Upper lobe of right lung (tissue), 1 donor: ENCODE measurements around the gene DACH2. TPM values are rescaled to one million over a fixed set of nuclear protein-coding genes. Genes with fewer than 3 reads are reported as not detected.
A peak's percentile ranks its signal among the peaks of the same experiment; 100 is the strongest.
"Not testable (repeated sequence)": the region's sequence is repeated elsewhere in the genome, so short reads cannot be mapped to it uniquely, and the experiment has no call there.

Experiments used
- ATAC-seq: fragments of 200-7000 bp; cut with Tn5 transposase; one replicate; pipeline ENCODE4 v1.9.1; 2020; ENCODE audit warnings: mild to moderate bottlenecking, moderate library complexity
- DNase-seq: peaks from one replicate; pipeline ENCODE4 v3.0.0-alpha.2; 2020
- H3K27ac ChIP-seq: fragments of 200-600 bp; one replicate; pipeline ENCODE4 v1.8.0; 2022
- H3K27me3 ChIP-seq: fragments of 200-600 bp; one replicate; pipeline ENCODE4 v1.8.0; 2022; ENCODE audit warnings: mild to moderate bottlenecking
- H3K36me3 ChIP-seq: fragments of 200-600 bp; one replicate; pipeline ENCODE4 v1.8.0; 2022
- H3K4me1 ChIP-seq: fragments of 200-600 bp; one replicate; pipeline ENCODE4 v1.8.0; 2022
- H3K4me3 ChIP-seq: fragments of 200-600 bp; one replicate; pipeline ENCODE4 v1.8.0; 2022; ENCODE audit warnings: mild to moderate bottlenecking
- H3K9me3 ChIP-seq: fragments of 200-600 bp; one replicate; pipeline ENCODE4 v1.8.0; 2022
- intact Hi-C: fragments of 100-400 bp; cut with DNase I; formaldehyde crosslinking; loops from one replicate; pipeline ENCODE4 v1.11.0; 2022
- total RNA-seq: library from RNA; stranded (reverse); fragmentation: NEBNext Ultra II Directional; extraction: Animal tissue kit (Norgen Biotek cat#: 25700); gene quantifications from one replicate; pipeline ENCODE4 v1.2.1, GENCODE V29; 2021
- TF ChIP-seq, protein P1 (sequence below): fragments of 200-600 bp; IDR thresholded peaks from one replicate; pipeline ENCODE4 v1.8.0; 2022; ENCODE audit warnings: antibody characterized with exemption
- donor health status: DM: no; HTN: yes; CAD: no; lungs with severe emphysema.

Gene DACH2
- total RNA-seq, 1 donor from 2014 or later = not detected

DNA sequence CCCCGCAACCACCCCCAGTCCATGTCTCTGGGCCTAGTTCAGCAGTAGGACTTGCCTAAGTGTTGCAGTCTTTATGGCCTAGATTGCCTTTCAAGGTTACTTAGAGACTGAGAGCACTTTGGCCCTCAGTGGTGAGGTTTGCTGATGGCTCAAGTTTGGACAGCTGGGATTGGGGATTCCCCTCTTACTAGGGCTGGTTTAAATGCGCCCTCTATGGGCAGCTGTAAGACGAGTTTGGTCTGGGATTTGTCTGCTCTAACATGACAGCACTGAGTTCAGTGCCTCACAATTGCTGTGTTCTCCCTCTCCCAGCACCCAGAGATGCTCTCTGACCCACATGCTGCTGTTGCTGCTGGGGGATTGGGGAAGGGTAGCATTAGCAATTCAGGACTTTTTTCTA is 23.1 kb downstream of the DACH2 start:
- ATAC-seq (peak; percentile 59), DNase-seq (no peak)
- Histone ChIP-seq H3K9me3 (no peaks in the 10 kb centered on the region), H3K4me1 (no peaks in the 10 kb centered on the region), H3K4me3 (no peak overlapping the region), H3K36me3 (no peaks in the 10 kb centered on the region), H3K27ac (no peak overlapping the region), H3K27me3 (no peaks in the 10 kb centered on the region)
- TF ChIP-seq, protein P1, sequence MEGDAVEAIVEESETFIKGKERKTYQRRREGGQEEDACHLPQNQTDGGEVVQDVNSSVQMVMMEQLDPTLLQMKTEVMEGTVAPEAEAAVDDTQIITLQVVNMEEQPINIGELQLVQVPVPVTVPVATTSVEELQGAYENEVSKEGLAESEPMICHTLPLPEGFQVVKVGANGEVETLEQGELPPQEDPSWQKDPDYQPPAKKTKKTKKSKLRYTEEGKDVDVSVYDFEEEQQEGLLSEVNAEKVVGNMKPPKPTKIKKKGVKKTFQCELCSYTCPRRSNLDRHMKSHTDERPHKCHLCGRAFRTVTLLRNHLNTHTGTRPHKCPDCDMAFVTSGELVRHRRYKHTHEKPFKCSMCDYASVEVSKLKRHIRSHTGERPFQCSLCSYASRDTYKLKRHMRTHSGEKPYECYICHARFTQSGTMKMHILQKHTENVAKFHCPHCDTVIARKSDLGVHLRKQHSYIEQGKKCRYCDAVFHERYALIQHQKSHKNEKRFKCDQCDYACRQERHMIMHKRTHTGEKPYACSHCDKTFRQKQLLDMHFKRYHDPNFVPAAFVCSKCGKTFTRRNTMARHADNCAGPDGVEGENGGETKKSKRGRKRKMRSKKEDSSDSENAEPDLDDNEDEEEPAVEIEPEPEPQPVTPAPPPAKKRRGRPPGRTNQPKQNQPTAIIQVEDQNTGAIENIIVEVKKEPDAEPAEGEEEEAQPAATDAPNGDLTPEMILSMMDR = peak; percentile 10
- intact Hi-C loops = no loop called here

DNA sequence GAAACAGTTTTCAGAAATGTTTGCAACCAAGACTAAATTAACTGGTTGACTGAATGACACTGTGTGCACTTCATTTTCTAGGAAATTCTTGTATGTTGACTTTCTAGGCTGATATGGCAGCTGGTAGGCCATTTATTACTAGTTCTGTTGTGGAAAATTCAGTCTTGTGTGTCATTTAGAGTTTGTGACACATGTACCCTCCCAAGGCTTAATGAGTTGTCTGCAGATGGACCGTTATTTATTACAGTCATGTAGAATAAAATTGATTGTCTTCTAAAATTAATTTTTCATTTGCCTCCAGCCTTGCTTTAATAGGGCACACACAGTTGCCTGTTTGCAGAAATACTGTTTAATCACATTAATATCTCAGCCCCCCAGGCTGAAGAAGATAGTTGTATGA is 30.7 kb downstream of the DACH2 start:
- no peak for ATAC-seq
- Histone ChIP-seq H3K27me3 (no peaks in the 10 kb centered on the region), H3K27ac (no peak overlapping the region), H3K9me3 (no peaks in the 10 kb centered on the region), H3K36me3 (no peaks in the 10 kb centered on the region), H3K4me1 (no peaks in the 10 kb centered on the region), H3K4me3 (no peak overlapping the region)
- DNase-seq = no peak
- intact Hi-C loops = no loop called here
- TF ChIP-seq, protein P1 = no peak

DNA sequence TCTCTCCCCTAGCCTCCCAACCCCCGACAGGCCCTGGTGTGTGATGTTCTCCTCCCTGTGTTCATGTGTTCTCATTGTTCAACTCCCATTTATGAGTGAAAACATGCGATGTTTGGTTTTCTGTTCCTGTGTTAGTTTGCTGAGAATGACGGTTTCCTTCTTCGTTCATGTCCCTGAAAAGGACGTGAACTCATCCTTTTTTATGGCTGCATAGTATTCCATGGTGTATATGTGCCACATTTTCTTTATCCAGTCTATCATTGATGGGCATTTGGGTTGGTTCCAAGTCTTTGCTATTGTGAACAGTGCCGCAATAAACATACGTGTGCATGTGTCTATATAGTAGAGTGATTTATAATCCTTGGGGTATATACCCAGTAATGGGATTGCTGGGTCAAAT is 33.1 kb downstream of the DACH2 start:
- ATAC-seq, DNase-seq, H3K4me1 ChIP-seq, H3K27me3 ChIP-seq, H3K4me3 ChIP-seq, intact Hi-C loops, H3K27ac ChIP-seq, H3K36me3 ChIP-seq, H3K9me3 ChIP-seq: not testable (repeated sequence)

DNA sequence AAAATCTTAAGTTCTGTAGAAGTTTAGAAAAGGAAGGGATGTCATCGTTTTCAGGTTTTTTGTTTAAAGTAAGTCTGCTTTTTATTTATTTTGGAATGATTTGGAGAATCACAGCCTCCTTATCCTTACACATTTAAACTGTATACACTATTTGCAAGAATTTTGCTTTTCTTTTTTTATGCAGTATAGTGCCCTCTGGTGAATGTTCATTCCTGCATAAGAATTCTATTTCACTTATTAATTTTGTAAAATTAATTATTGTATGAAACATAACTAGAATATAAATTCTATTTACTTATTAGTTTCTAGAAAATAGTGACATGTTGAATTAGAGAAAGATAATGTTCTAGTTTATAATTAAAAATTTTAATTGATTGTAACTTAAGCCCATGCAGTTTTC is 44.6 kb downstream of the DACH2 start:
- Histone ChIP-seq H3K36me3 (no peaks in the 10 kb centered on the region), H3K9me3 (no peaks in the 10 kb centered on the region), H3K4me1 (no peaks in the 10 kb centered on the region), H3K27me3 (no peaks in the 10 kb centered on the region), H3K27ac (no peak overlapping the region), H3K4me3 (no peak overlapping the region)
- ATAC-seq (no peak), DNase-seq (no peak)
- TF ChIP-seq, protein P1 = no peak
- intact Hi-C loops = no loop called here

DNA sequence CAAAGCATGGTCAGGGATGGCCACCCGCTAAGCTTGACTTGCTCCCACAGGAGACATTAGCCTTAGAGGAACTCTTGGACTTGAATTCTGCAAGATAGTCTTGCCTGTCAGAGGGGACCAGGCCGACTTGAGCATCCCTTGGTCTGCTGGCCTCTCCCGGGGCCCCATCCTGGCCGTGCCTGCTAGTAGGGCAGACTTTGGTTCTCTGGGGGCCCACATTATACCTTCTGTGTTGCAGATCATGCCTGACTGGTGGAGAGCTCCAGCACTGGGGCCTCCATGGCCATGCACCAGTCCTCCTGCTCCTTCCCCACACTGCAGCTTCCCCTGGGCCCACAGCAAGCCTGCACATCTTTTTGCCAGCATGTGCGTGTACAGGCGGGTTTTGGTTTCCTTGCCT is 46.5 kb downstream of the DACH2 start:
- ATAC-seq = no peak
- Histone ChIP-seq H3K27me3 (no peaks in the 10 kb centered on the region), H3K9me3 (no peaks in the 10 kb centered on the region), H3K36me3 (no peaks in the 10 kb centered on the region), H3K27ac (no peak overlapping the region), H3K4me3 (no peak overlapping the region), H3K4me1 (no peaks in the 10 kb centered on the region)
- TF ChIP-seq, protein P1 = no peak
- intact Hi-C loops = no loop called here
- no peak for DNase-seq

DNA sequence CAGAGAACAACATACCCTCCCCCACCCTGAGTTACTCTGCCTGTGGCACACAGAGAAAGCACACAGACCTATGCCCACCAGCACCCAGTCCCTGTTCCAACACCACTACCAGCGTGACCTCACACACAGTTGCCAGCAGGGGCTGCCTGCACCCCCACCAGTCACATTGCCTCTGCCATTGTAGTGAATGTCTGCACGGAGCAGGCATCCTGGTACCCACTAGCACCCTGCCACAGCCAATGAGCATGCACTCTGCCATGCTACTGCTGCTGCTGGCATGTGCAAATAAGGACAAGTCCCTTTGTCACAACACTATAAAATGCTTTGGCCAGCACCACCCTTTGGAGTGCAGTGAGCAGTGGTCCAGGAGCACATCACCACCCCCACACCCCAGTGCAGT is 47.1 kb downstream of the DACH2 start:
- H3K4me1 ChIP-seq = no peaks in the 10 kb centered on the region
- intact Hi-C loops = no loop called here
- DNase-seq (no peak), ATAC-seq (no peak)
- no peaks in the 10 kb centered on the region for H3K9me3 ChIP-seq
- H3K4me3 ChIP-seq = no peak overlapping the region
- no peak overlapping the region for H3K27ac ChIP-seq
- TF ChIP-seq, protein P1 = no peak
- H3K27me3 ChIP-seq = no peaks in the 10 kb centered on the region
- no peaks in the 10 kb centered on the region for H3K36me3 ChIP-seq
